HepG2 (cell line): ENCODE results near the gene SERAC1. TPM values are rescaled to one million over a fixed set of nuclear protein-coding genes. Genes with fewer than 3 reads are reported as not detected.

Experiments used
- ATAC-seq: fragments of 200-7000 bp; cut with Tn5 transposase; 3 replicates; pipeline ENCODE4 v1.9.1; 2020; ENCODE audit warnings: mild to moderate bottlenecking, moderate library complexity
- BruUV-seq: library from RNA; stranded (reverse); fragments of 400-500 nt; replicated peaks from 2 replicates; lab custom pipeline; 2021; lab: Mats Ljungman, UMichigan
- CTCF ChIA-PET: fragments of 300-600 bp; formaldehyde crosslinking; extraction: SDS; loops from one replicate; lab custom pipeline; 2021; ENCODE audit warnings: low total read pairs, inconsistent platforms, low intra/inter-chr PET ratio; lab: Yijun Ruan, JAX
- POLR2A ChIA-PET: fragments of 350-600 bp; sonication (Branson Sonifier 250); formaldehyde crosslinking; loops from one replicate; lab custom pipeline; 2020; ENCODE audit warnings: antibody characterized with exemption, inconsistent platforms; lab: Yijun Ruan, JAX
- DNase-seq: peaks from one replicate; pipeline ENCODE4 v3.0.0-alpha.2; 2015; ENCODE audit warnings: low spot score
- FAIRE-seq: peaks from 3 replicates; lab custom pipeline; 2011; peaks lifted over from hg19 to GRCh38; lab: Jason Lieb, UNC
- H2AFZ ChIP-seq: one replicate; pipeline ENCODE4 v1.6.1; 2011; ENCODE audit warnings: low read length, inconsistent platforms
- H3K27ac ChIP-seq: fragments of 300-600 bp; 3 replicates; pipeline ENCODE4 v1.8.0; 2011; ENCODE audit warnings: mixed run types, mild to moderate bottlenecking, mixed read lengths, low read length, inconsistent platforms; ENCODE audit not compliant: insufficient read depth; ENCODE audit errors: extremely low read length
- H3K27me3 ChIP-seq, 2 experiments: fragments of 200-600 bp in 1 of 2; 2 replicates in 1 of 2; 3 replicates in 1 of 2; pipeline versions ENCODE4 v1.6.0 to v1.8.0; 2011; ENCODE audit warnings: low read length in 2 of 2, mild to moderate bottlenecking in 2 of 2, moderate library complexity in 2 of 2, inconsistent platforms in 1 of 2; ENCODE audit not compliant: insufficient read depth in 2 of 2, control insufficient read depth in 1 of 2
- H3K36me3 ChIP-seq, 2 experiments: fragments of 200-600 bp in 1 of 2; replicated peaks in 1 of 2; 2 replicates in 1 of 2; 3 replicates in 1 of 2; pipeline versions ENCODE4 v1.5.1 to v1.8.0; 2011; ENCODE audit warnings: low read length in 2 of 2, inconsistent platforms in 1 of 2; ENCODE audit not compliant: insufficient read depth in 2 of 2, control insufficient read depth in 1 of 2
- H3K4me1 ChIP-seq: 2 replicates; pipeline ENCODE4 v1.5.1; 2012; ENCODE audit warnings: low read length, inconsistent platforms; ENCODE audit not compliant: insufficient read depth
- H3K4me2 ChIP-seq: 2 replicates; pipeline ENCODE4 v1.6.0; 2011; ENCODE audit warnings: low read depth, low read length, inconsistent platforms
- H3K4me3 ChIP-seq, 3 experiments: fragments of 200-600 bp in 1 of 3; sonication (generic), shearing (Covaris generic) in 1 of 3; replicated peaks in 1 of 3; 2 replicates each; pipeline ENCODE4 v1.5.1; 2011 to 2016; ENCODE audit warnings: low read length in 3 of 3, inconsistent platforms in 2 of 3, low read depth in 2 of 3, mild to moderate bottlenecking in 2 of 3, control low read depth in 1 of 3, mixed read lengths in 1 of 3; ENCODE audit not compliant: insufficient read depth in 1 of 3
- H3K79me2 ChIP-seq: one replicate; pipeline ENCODE4 v1.6.1; 2011; ENCODE audit warnings: low read length, inconsistent platforms; ENCODE audit not compliant: insufficient read depth
- H3K9ac ChIP-seq: 2 replicates; pipeline ENCODE4 v1.6.0; 2011; ENCODE audit warnings: mild to moderate bottlenecking, low read depth, low read length, inconsistent platforms; ENCODE audit not compliant: insufficient read depth
- H3K9me3 ChIP-seq: 2 replicates; pipeline ENCODE4 v1.5.1; 2012; ENCODE audit warnings: mild to moderate bottlenecking, low read length
- H4K20me1 ChIP-seq: 2 replicates; pipeline ENCODE4 v1.6.0; 2011; ENCODE audit warnings: inconsistent platforms, mild to moderate bottlenecking, low read length, moderate library complexity; ENCODE audit not compliant: insufficient read depth
- ATF1 ChIP-seq: IDR thresholded peaks from 2 replicates; pipeline ENCODE4 v1.6.1; 2016; ENCODE audit warnings: mild to moderate bottlenecking, control low read depth
- CEBPG ChIP-seq: IDR thresholded peaks from 2 replicates; pipeline ENCODE4 v1.6.1; 2016
- HNF1A ChIP-seq, 2 experiments: sonication (generic) in 1 of 2; formaldehyde crosslinking in 1 of 2; IDR thresholded peaks; 2 replicates each; pipeline versions ENCODE4 v1.4.0 to v1.6.1; 2016 to 2020; ENCODE audit warnings: borderline replicate concordance in 1 of 2, low read depth in 1 of 2, mild to moderate bottlenecking in 1 of 2, missing genetic modification reagents in 1 of 2
- IRF2 ChIP-seq: IDR thresholded peaks from 2 replicates; pipeline ENCODE4 v1.6.1; 2018; ENCODE audit warnings: missing genetic modification reagents, missing compliant biosample characterization
- MXI1 ChIP-seq: IDR thresholded peaks from 3 replicates; pipeline ENCODE4 v1.6.1; 2012; ENCODE audit warnings: low read depth, low read length, inconsistent platforms, borderline replicate concordance
- RAD51 ChIP-seq: fragments of 450-650 bp; IDR thresholded peaks from 2 replicates; pipeline ENCODE4 v1.6.1; 2016; ENCODE audit warnings: borderline replicate concordance
- SRSF1 ChIP-seq: fragments of 200-400 bp; formaldehyde crosslinking; optimal IDR thresholded peaks from 2 replicates; pipeline ENCODE3; 2017; ENCODE audit warnings: mild to moderate bottlenecking, low read depth, low read length, moderate library complexity
- ZBTB21 ChIP-seq: sonication (generic); formaldehyde crosslinking; IDR thresholded peaks from 2 replicates; pipeline ENCODE4 v1.4.0; 2020; ENCODE audit warnings: missing genetic modification reagents
- ZNF234 ChIP-seq: sonication (generic); formaldehyde crosslinking; conservative IDR thresholded peaks from 2 replicates; pipeline ENCODE4 v1.5.1; 2020; ENCODE audit warnings: mild to moderate bottlenecking, missing genetic modification reagents
- ZNF34 ChIP-seq: sonication (generic); formaldehyde crosslinking; IDR thresholded peaks from 2 replicates; pipeline ENCODE4 v1.4.0; 2020; ENCODE audit warnings: mild to moderate bottlenecking, missing genetic modification reagents, borderline replicate concordance
- ZNF446 ChIP-seq: sonication (generic); formaldehyde crosslinking; IDR thresholded peaks from 2 replicates; pipeline ENCODE4 v1.5.0; 2020; ENCODE audit warnings: mild to moderate bottlenecking, missing genetic modification reagents
- ZSCAN12 ChIP-seq: sonication (generic); formaldehyde crosslinking; IDR thresholded peaks from 2 replicates; pipeline ENCODE4 v1.9.0; 2021; ENCODE audit warnings: mild to moderate bottlenecking, missing genetic modification reagents
- WGBS: methylation state at CpG from one replicate; pipeline ENCODE4 v1.1.6; 2017; ENCODE audit warnings: low lambda C conversion rate; 5-methylcytosine and 5-hydroxymethylcytosine counted together
- in situ Hi-C: cut with HindIII; loops from 2 replicates; pipeline ENCODE4 v1.10.0; 2017; ENCODE audit warnings: low pct_unique_long_range_greater_than_20kb; ENCODE audit not compliant: extremely low pct_ligation_motif_present
- intact Hi-C: fragments of 100-400 bp; cut with micrococcal nuclease; formaldehyde crosslinking; loops from one replicate; pipeline ENCODE4 v1.10.0; 2022; ENCODE audit not compliant: unreplicated experiment
- polyA plus RNA-seq, 8 experiments: library from polyadenylated mRNA; depleted of rRNA in 3 of 8; stranded (reverse) in 7 of 8; unstranded in 1 of 8; fragments of >200 nt; fragmentation: Illumina TruSeq in 4 of 8; extraction: Trizol in 4 of 8; gene quantifications; 2 replicates each; pipeline versions ENCODE4 v1.2.1 to v1.2.3, GENCODE V29; 2011 to 2016; ENCODE audit warnings: low read depth in 4 of 8, missing spikeins in 1 of 8, mixed read lengths in 1 of 8; ENCODE audit not compliant: insufficient read depth in 1 of 8
- total RNA-seq, 5 experiments: library from RNA; depleted of rRNA; stranded (reverse); fragments of >200 nt; fragmentation: Illumina TruSeq; extraction: Trizol; gene quantifications; 2 replicates each; pipeline ENCODE4 v1.2.3, GENCODE V29; 2016; ENCODE audit warnings: low read depth in 1 of 5
- TF ChIP-seq, protein P1 (sequence below): IDR thresholded peaks from 2 replicates; pipeline ENCODE4 v1.6.1; 2012; ENCODE audit warnings: low read length, improper control_type of control experiment
- TF ChIP-seq, protein P2 (sequence below): sonication (generic); formaldehyde crosslinking; IDR thresholded peaks from 2 replicates; pipeline ENCODE4 v1.4.0; 2020; ENCODE audit warnings: missing genetic modification reagents, mild to moderate bottlenecking, borderline replicate concordance

The SERAC1 gene
- total and polyA plus RNA-seq, 2 of the 13 experiments (the other 11 are each of a cell fraction or from before 2014, with no cell fraction given) = 4.5 to 8.1 TPM

- intact Hi-C loops = no loop called here
- no peak for DNase-seq
- H2AFZ ChIP-seq = no peak overlapping the region
- POLR2A ChIA-PET = no interaction called here
- WGBS = 97% methylated on average over 2 of the region's 2 CpGs
- CTCF ChIA-PET = no interaction called here
- H3K9me3 ChIP-seq = no peaks in the 10 kb centered on the region
- in situ Hi-C loops = no loop called here
- H3K36me3 ChIP-seq = peaks cover 0 to 5% of the 10 kb centered on the region in 2 experiments; a peak in 2 of 5 replicates
- no peak for ATAC-seq
- no peak overlapping the region for H3K9ac ChIP-seq
- no peaks in the 10 kb centered on the region for H3K79me2 ChIP-seq
- H3K4me1 ChIP-seq = peaks cover 10% of the 10 kb centered on the region
- H4K20me1 ChIP-seq = no peaks in the 10 kb centered on the region
- no peaks in the 10 kb centered on the region for H3K27me3 ChIP-seq
- H3K4me2 ChIP-seq = no peak overlapping the region
- BruUV-seq = no TSS peak
- FAIRE-seq = no peak
- no peak overlapping the region for H3K4me3 ChIP-seq
- H3K27ac ChIP-seq = no peak overlapping the region
- TF ChIP-seq CEBPG (CRISPR knock-in tag) = peak; percentile 45; the same call in 1 of the 2 replicates
- no peak for TF ChIP-seq ZSCAN12
- no peak for TF ChIP-seq ZNF446 (CRISPR knock-in tag)
- no peak for TF ChIP-seq ZBTB21 (CRISPR knock-in tag)
- no peak for TF ChIP-seq IRF2
- TF ChIP-seq MXI1 = no peak
- TF ChIP-seq, protein P1, sequence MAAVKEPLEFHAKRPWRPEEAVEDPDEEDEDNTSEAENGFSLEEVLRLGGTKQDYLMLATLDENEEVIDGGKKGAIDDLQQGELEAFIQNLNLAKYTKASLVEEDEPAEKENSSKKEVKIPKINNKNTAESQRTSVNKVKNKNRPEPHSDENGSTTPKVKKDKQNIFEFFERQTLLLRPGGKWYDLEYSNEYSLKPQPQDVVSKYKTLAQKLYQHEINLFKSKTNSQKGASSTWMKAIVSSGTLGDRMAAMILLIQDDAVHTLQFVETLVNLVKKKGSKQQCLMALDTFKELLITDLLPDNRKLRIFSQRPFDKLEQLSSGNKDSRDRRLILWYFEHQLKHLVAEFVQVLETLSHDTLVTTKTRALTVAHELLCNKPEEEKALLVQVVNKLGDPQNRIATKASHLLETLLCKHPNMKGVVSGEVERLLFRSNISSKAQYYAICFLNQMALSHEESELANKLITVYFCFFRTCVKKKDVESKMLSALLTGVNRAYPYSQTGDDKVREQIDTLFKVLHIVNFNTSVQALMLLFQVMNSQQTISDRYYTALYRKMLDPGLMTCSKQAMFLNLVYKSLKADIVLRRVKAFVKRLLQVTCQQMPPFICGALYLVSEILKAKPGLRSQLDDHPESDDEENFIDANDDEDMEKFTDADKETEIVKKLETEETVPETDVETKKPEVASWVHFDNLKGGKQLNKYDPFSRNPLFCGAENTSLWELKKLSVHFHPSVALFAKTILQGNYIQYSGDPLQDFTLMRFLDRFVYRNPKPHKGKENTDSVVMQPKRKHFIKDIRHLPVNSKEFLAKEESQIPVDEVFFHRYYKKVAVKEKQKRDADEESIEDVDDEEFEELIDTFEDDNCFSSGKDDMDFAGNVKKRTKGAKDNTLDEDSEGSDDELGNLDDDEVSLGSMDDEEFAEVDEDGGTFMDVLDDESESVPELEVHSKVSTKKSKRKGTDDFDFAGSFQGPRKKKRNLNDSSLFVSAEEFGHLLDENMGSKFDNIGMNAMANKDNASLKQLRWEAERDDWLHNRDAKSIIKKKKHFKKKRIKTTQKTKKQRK = no peak
- TF ChIP-seq, protein P2, sequence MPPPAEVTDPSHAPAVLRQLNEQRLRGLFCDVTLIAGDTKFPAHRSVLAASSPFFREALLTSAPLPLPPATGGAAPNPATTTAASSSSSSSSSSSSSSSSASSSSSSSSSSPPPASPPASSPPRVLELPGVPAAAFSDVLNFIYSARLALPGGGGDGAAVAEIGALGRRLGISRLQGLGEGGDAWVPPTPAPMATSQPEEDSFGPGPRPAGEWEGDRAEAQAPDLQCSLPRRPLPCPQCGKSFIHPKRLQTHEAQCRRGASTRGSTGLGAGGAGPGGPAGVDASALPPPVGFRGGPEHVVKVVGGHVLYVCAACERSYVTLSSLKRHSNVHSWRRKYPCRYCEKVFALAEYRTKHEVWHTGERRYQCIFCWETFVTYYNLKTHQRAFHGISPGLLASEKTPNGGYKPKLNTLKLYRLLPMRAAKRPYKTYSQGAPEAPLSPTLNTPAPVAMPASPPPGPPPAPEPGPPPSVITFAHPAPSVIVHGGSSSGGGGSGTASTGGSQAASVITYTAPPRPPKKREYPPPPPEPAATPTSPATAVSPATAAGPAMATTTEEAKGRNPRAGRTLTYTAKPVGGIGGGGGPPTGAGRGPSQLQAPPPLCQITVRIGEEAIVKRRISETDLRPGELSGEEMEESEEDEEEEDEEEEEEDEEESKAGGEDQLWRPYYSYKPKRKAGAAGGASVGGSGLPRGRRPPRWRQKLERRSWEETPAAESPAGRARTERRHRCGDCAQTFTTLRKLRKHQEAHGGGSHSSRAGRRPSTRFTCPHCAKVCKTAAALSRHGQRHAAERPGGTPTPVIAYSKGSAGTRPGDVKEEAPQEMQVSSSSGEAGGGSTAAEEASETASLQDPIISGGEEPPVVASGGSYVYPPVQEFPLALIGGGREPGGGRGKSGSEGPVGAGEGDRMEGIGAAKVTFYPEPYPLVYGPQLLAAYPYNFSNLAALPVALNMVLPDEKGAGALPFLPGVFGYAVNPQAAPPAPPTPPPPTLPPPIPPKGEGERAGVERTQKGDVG (CRISPR knock-in tag) = no peak
- no peak for TF ChIP-seq SRSF1
- no peak for TF ChIP-seq ZNF234
- no peak for TF ChIP-seq RAD51
- no peak for TF ChIP-seq HNF1A (IDR thresholded peaks at IDR 0.05; ENCODE audit: low read depth)
- no peak for TF ChIP-seq HNF1A (CRISPR knock-in tag; IDR thresholded peaks at IDR 0.05; ENCODE audit: borderline replicate concordance)
- no peak for TF ChIP-seq ATF1 (CRISPR knock-in tag)
- TF ChIP-seq ZNF34 (CRISPR knock-in tag) = no peak
Observed at GRCh38 chr6:158109748-158110147, 58.3 kb downstream of the SERAC1 start.
